K562 (cell line): ENCODE measurements around the gene STAU1. TPM values are rescaled to one million over a fixed set of nuclear protein-coding genes. Genes with fewer than 3 reads are reported as not detected.
"Not testable (repeated sequence)": the region's sequence is repeated elsewhere in the genome, so short reads cannot be mapped to it uniquely, and the experiment has no call there.

ENCODE experiments used
- ATAC-seq: fragments of 200-7000 bp; cut with Tn5 transposase; 3 replicates; pipeline ENCODE4 v1.9.1; 2020; ENCODE audit warnings: moderate library complexity
- BruUV-seq: library from RNA; stranded (reverse); fragments of 400-500 nt; replicated peaks from 2 replicates; lab custom pipeline; 2021; lab: Mats Ljungman, UMichigan
- CTCF ChIA-PET: fragments of 300-600 bp; formaldehyde crosslinking; extraction: SDS; loops from one replicate; lab custom pipeline; 2021; ENCODE audit warnings: low intra/inter-chr PET ratio; lab: Yijun Ruan, JAX
- POLR2A ChIA-PET: fragments of 300-600, 350-650 bp; sonication (Branson Sonifier 250); formaldehyde crosslinking; extraction: SDS; loops from one replicate; lab custom pipeline; 2021; ENCODE audit warnings: antibody characterized with exemption, inconsistent platforms; lab: Yijun Ruan, JAX
- DNase-seq, 4 experiments: peaks; one replicate each; pipeline versions ENCODE4 v3.0.0 to v3.0.0-alpha.2; 2011 to 2018; ENCODE audit warnings: low spot score in 3 of 4, mixed read lengths in 3 of 4; ENCODE audit errors: extremely low read depth in 1 of 4
- FAIRE-seq: peaks from 2 replicates; lab custom pipeline; 2011; peaks lifted over from hg19 to GRCh38; lab: Jason Lieb, UNC
- H2AFZ ChIP-seq: 2 replicates; pipeline ENCODE4 v1.6.0; 2011; ENCODE audit warnings: low read depth, low read length, control low read depth, inconsistent platforms
- H3K27ac ChIP-seq: fragments of 200-600 bp; 3 replicates; pipeline ENCODE4 v1.8.0; 2011; ENCODE audit warnings: low read depth, mild to moderate bottlenecking, control low read depth, inconsistent platforms, low read length, moderate library complexity, mixed read lengths; ENCODE audit errors: extremely low read depth
- H3K27me3 ChIP-seq, 2 experiments: fragments of 300-600 bp in 1 of 2; 2 replicates in 1 of 2; 3 replicates in 1 of 2; pipeline versions ENCODE4 v1.6.0 to v1.8.0; 2011; ENCODE audit warnings: inconsistent platforms in 2 of 2, low read length in 2 of 2, mild to moderate bottlenecking in 1 of 2, mixed read lengths in 1 of 2, moderate library complexity in 1 of 2; ENCODE audit not compliant: control insufficient read depth in 2 of 2, insufficient read depth in 2 of 2
- H3K36me3 ChIP-seq: fragments of 300-600 bp; 3 replicates; pipeline ENCODE4 v1.8.0; 2011; ENCODE audit warnings: mild to moderate bottlenecking, low read length, inconsistent platforms; ENCODE audit not compliant: control insufficient read depth, insufficient read depth
- H3K4me1 ChIP-seq, 2 experiments: fragments of 200-600 bp in 1 of 2; replicated peaks in 1 of 2; 2 replicates in 1 of 2; 3 replicates in 1 of 2; pipeline versions ENCODE4 v1.5.1 to v1.8.0; 2011; ENCODE audit warnings: inconsistent platforms in 2 of 2, low read length in 2 of 2, mild to moderate bottlenecking in 1 of 2, mixed read lengths in 1 of 2, moderate library complexity in 1 of 2; ENCODE audit not compliant: control insufficient read depth in 2 of 2, insufficient read depth in 2 of 2
- H3K4me2 ChIP-seq: 2 replicates; pipeline ENCODE4 v1.6.1; 2011; ENCODE audit warnings: low read length, control low read depth, inconsistent platforms, mixed read lengths; ENCODE audit not compliant: insufficient read depth
- H3K4me3 ChIP-seq: fragments of 200-600 bp; sonication (generic), shearing (Covaris generic); 2 replicates; pipeline ENCODE4 v1.5.1; 2016; ENCODE audit warnings: control low read depth, inconsistent platforms
- H3K79me2 ChIP-seq: fragments of 200-600 bp; 3 replicates; pipeline ENCODE4 v1.8.0; 2011; ENCODE audit warnings: low read length, inconsistent platforms; ENCODE audit not compliant: control insufficient read depth, insufficient read depth
- H3K9ac ChIP-seq, 2 experiments: 2 replicates each; pipeline versions ENCODE4 v1.6.0 to v1.6.1; 2011; ENCODE audit warnings: low read depth in 2 of 2, low read length in 2 of 2, control low read depth in 1 of 2, inconsistent platforms in 1 of 2, mild to moderate bottlenecking in 1 of 2, mixed read lengths in 1 of 2; ENCODE audit not compliant: insufficient read depth in 1 of 2
- H3K9me1 ChIP-seq: one replicate; pipeline ENCODE4 v1.6.0; 2011; ENCODE audit warnings: inconsistent platforms, mild to moderate bottlenecking, low read length, moderate library complexity; ENCODE audit not compliant: control insufficient read depth, insufficient read depth
- H3K9me3 ChIP-seq: replicated peaks from 2 replicates; pipeline ENCODE4 v1.5.1; 2011; ENCODE audit warnings: low read depth, low read length, inconsistent platforms; ENCODE audit not compliant: control insufficient read depth, insufficient read depth
- H4K20me1 ChIP-seq: replicated peaks from 2 replicates; pipeline ENCODE4 v1.6.1; 2011; ENCODE audit warnings: low read length, inconsistent platforms, mixed read lengths; ENCODE audit not compliant: control insufficient read depth, insufficient read depth
- POLR2A ChIP-seq: fragments of 450-650 bp; conservative IDR thresholded peaks from 2 replicates; pipeline ENCODE4 v1.6.1; 2016
- POLR2G ChIP-seq: fragments of 200-400 bp; formaldehyde crosslinking; IDR thresholded peaks from 2 replicates; pipeline ENCODE4 v1.6.1; 2017; ENCODE audit warnings: low read depth, mild to moderate bottlenecking, antibody characterized with exemption, low read length, moderate library complexity
- PRDM10 ChIP-seq: fragments of 450-650 bp; IDR thresholded peaks from 2 replicates; pipeline ENCODE4 v1.6.1; 2018; ENCODE audit not compliant: partially characterized antibody
- SUPT5H ChIP-seq: fragments of 450-650 bp; IDR thresholded peaks from 2 replicates; pipeline ENCODE4 v1.6.1; 2016
- whole genome bisulfite sequencing: fragments of 100-300 bp; shearing (Covaris generic); methylation state at CpG from one replicate; pipeline ENCODE4 v1.1.6; 2016; ENCODE audit warnings: low coverage, mixed read lengths; ENCODE audit not compliant: insufficient coverage; ENCODE audit errors: missing lambda C conversion rate; 5-methylcytosine and 5-hydroxymethylcytosine counted together
- in situ Hi-C: fragments of 300-500 bp; cut with MboI; formaldehyde crosslinking; loops from 4 replicates; pipeline ENCODE4 v1.15.0; 2018; ENCODE audit warnings: inconsistent platforms, mixed read lengths
- intact Hi-C: fragments of 100-400 bp; cut with micrococcal nuclease; formaldehyde crosslinking; loops from 2 replicates; pipeline ENCODE4 v1.14.2; 2022
- polyA plus RNA-seq, 8 experiments: library from polyadenylated mRNA; depleted of rRNA in 4 of 8; stranded (reverse) in 5 of 8; unstranded in 3 of 8; fragments of >200 nt; fragmentation: Nextera tagmentation in 2 of 8; fragmentation: Illumina TruSeq in 1 of 8; extraction: Ambion mirVana in 2 of 8; extraction: Trizol in 1 of 8; gene quantifications; 2 replicates each; pipeline versions ENCODE4 v1.2.1 to v1.2.3, GENCODE V29; 2011 to 2014; ENCODE audit warnings: inconsistent platforms in 1 of 8, missing spikeins in 1 of 8
- total RNA-seq, 7 experiments: library from RNA; depleted of rRNA in 6 of 7; stranded (reverse); fragments of >200 nt in 6 of 7; fragmentation: Illumina TruSeq in 2 of 7; extraction: Trizol in 2 of 7; gene quantifications; 2 replicates each; pipeline versions ENCODE4 v1.2.1 to v1.2.3, GENCODE V29; 2011 to 2021; ENCODE audit warnings: low replicate concordance in 1 of 7

The STAU1 gene
- total and polyA plus RNA-seq, 9 of the 15 experiments (the other 6 are each of a cell fraction or from before 2014, with no cell fraction given): 18.0 to 106 (median 50.6) TPM

- H3K9me3 ChIP-seq, H3K79me2 ChIP-seq, DNase-seq, BruUV-seq, H3K27me3 ChIP-seq, H3K4me1 ChIP-seq, in situ Hi-C loops, H3K27ac ChIP-seq, ATAC-seq, H2AFZ ChIP-seq, H3K9ac ChIP-seq, H3K4me2 ChIP-seq, H3K4me3 ChIP-seq, H3K9me1 ChIP-seq, CTCF ChIA-PET: not testable (repeated sequence)
- Histone ChIP-seq H3K36me3 (peaks cover 43% of the 10 kb centered on the region; the same call in 2 of the 3 replicates), H4K20me1 (peaks cover 14% of the 10 kb centered on the region; the same call in 1 of the 2 replicates)
- peak; percentile 6 for FAIRE-seq
- POLR2A ChIA-PET: interaction anchor here (0.6 to 1.8 kb wide), 5 partner anchors 10 to 478 kb away, joined by 3 to 7 read pairs (median 4); no protein-coding TSS in a partner anchor
- TF ChIP-seq SUPT5H (peak; percentile 23; the same call in 1 of the 2 replicates), PRDM10 (peak; percentile 89), POLR2A (peak; percentile 58), POLR2G (0 out of 2 replicates have a peak, but pooled peaks have one; percentile 39)
- 84% methylated on average over 11 of the region's 11 CpGs for WGBS
- intact Hi-C loops: loop anchor here (10.0 kb wide), 1 partner anchor 470 kb away; no protein-coding TSS in a partner anchor
These were observed 83.1 kb downstream of the STAU1 start for GRCh38 chr20:49104979-49105547.
